Myocyte (in vitro differentiated cells): ENCODE measurements around the gene CATSPER1. TPM values are rescaled to one million over a fixed set of nuclear protein-coding genes. Genes with fewer than 3 reads are reported as not detected.
A peak's percentile ranks its signal among the peaks of the same experiment; 100 is the strongest.
"Not testable (repeated sequence)": the region's sequence is repeated elsewhere in the genome, so short reads cannot be mapped to it uniquely, and the experiment has no call there.

Experiments used
- DNase-seq: peaks from one replicate; pipeline ENCODE4 v3.0.0-alpha.2; 2012; ENCODE audit warnings: low read depth
- total RNA-seq: library from RNA; depleted of rRNA; stranded (reverse); fragments of >200 nt; gene quantifications from 2 replicates; pipeline ENCODE4 v1.2.3, GENCODE V29; 2014

The CATSPER1 gene
- total RNA-seq, 1 donor from 2014 or later, result not detected

DNA sequence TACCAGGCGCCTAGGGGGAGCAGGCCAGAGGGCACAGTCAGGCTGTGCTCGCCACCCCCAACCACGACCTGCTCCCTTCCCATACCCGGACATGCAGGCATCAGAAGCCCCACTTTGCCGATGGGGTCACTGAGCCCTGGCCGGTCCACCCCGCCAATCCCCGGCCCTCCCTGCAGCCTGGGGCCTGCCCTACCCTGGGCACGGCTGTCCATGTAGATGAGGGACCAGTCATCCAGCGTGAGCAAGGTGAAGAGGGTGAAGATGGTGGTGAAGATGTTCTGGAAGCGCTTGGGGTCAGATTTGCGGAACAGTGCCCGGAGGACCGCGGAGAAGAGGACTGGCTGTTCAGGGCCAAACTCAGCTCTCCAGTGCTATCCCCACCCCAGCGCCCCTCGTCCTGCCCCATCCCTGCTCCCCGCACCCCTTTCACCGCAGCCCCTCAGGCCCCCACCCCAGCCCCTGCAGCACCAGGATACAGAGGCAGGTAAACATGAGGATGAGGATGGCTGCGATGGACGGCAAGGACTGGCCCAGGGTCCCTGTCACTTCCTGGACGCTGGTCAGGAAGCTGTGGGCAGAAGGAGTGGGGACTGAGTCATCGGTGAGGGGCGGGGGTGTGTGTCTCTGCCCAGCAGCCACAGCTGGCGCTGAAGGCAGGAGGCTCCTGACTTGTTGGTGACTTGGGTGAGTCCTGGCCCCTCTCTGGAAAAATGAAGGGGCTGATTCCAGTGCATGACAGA, 5.5 kb downstream of the CATSPER1 start:
- peak; percentile 89 for DNase-seq

DNA sequence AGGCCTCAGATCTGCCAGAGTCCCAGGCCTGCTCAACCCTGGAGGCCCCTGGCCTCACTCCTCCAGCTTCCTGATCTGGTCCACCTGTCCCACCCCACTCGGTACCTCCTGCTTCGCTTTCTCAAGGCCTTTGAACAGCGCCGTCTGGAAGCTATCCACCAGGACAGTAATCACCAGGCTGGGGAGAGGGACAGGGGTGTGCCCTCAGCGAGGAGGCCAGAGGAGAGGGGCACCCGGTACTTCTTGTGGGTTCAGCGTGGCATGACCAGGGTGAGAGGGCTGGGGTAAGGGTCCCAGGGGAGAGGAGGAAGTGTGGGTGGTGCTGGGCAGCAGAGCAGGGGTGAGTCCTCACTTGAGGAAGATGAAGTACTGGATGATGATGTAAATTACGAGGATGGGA, 6.1 kb downstream of the CATSPER1 start:
- no peak for DNase-seq

DNA sequence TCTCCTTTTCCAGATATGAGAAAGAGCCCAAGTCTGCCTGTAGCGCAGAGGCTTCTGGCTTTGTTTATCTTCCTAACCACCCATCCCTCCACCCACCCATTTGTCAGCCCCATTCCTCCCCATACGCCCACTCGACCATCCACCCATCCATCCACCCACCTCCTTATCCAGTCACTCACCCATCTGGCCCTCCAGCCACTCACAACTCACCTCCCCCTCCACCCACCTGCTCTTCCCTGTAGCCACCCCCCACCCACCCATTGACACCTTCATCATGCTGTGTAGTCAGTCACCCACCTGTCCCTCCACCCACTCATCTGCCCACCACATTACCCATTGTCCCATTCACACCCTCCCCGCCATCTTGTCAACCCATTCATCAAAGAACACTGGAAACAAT, 9.0 kb downstream of the CATSPER1 start:
- no peak for DNase-seq

DNA sequence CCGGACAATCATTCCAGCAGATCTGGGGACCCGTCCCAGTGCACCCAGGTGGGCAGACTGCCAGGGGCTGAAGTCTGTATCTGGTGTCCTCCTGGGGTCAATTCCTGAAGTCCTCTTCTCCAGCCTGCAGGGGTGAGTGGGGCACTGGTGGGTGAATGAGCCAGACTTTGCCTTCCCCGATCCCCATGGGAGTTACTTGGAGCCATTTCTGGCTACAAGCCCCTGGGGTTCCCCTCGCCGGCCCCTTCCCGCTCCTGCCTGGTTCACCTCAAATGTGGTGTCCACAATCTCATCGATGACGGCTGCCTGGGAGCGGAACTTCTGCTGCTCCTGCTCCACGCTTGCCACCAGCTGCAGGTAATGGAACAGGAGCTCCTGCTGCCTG, 9.5 kb downstream of the CATSPER1 start:
- DNase-seq, result no peak

DNA sequence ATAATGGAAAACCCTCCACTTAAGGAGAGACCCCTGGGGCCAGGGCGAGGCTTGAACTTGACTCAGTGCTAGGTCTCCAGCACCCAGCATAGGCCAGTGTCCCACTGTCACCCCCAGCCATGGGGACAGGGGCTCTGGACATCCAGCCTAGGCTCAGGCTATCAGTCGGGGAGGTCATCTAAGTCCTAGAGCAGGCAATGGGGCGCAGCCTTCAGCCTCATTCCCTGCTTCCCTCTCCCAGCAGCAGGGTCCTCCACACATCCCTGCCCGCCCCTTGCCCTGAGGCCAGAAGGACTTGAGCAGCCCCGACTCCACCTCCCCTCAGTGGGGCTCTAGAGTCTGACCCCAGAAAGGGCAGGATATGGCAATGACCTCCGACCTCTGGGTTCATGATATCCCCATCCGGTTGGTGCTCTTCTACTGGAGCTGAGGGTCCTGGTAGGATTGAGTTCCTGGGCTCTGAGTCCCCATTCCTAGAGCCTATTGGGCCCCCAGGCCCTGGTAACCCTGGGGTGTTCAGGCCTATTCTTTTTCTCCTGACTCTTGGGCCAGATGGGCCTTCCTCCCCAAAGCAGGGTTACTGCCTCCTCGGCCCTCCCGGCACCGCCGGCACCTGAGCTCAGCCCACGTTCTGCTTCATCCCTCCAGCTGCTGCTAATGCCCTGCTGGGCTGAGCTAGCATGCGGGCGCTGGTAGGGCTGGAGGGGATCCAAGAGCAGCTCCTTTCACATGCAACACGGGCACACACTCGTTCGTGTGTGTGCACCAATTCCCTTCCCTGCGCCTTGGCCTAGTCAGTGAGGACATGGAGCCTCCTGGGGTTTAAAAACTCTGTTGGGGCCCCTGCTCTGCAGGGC, 10.1 kb downstream of the CATSPER1 start:
- DNase-seq, result peak; percentile 82

DNA sequence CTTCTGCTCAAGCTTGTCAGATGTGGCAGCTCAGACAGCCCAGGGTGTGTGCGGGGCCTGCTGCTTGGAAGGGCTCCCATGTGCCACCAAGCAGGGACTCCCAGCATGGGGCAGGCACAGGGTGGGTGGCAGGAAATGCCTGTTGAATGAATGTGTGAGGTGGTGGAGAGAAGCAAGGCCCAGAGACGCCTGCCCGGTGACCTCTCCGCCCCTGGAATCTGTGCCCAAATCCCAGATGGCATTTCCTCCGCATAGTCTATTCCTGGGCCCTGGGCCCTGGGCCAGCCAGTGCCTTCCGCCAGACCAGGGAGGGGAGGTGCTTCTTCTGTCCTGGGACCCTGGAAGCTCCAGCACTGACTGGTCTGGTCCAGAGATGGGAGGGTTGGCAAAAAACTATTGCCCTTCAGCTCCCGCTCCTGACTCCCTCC, 10.8 kb downstream of the CATSPER1 start:
- DNase-seq, result peak; percentile 96

DNA sequence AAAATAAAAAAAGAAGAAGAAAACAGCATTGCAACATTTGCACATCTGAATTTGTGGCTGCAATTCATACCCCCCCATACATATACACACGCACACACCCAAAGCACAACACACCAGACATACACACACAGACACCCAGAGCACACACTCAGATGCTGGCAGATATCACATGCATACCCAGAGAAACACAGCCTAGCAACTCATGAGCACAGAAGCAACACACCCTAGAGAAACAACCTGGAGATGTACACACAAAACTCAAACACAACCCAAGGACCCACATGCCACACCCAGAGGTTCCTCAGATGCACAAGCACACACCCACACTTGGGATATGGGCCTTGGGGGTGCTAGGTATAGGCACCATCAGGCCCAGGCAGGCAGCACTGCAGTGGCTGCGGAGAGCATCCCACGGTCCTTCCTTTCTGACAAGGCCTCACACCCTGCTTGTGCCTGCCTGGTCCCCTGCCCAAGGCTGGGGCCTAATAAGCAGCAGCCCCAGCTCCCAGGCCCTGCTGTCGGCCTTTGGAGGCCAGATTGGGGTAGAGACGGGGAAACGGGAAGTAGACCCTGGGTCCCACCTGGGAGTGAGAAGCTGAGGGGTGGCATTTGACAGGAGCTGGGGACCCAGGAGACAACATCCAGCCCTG, 11.3 kb downstream of the CATSPER1 start:
- DNase-seq, result no peak

DNA sequence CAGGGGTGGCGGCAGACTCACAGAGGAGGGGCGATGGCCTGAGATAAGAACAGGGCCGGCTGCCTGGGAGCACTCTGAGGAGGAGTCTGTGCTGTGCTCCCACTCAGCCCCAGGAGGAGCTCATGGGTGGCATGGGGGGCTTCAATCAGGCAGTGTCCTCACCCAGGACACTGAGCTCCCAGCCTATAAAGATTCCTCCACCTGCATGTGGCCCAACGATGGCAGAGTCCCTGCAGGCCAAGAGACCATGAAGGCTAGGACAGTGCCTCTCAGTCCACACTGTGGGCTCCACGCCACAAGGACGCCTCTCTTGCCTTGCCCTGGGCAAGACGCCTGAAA, 12.5 kb downstream of the CATSPER1 start:
- no peak for DNase-seq

DNA sequence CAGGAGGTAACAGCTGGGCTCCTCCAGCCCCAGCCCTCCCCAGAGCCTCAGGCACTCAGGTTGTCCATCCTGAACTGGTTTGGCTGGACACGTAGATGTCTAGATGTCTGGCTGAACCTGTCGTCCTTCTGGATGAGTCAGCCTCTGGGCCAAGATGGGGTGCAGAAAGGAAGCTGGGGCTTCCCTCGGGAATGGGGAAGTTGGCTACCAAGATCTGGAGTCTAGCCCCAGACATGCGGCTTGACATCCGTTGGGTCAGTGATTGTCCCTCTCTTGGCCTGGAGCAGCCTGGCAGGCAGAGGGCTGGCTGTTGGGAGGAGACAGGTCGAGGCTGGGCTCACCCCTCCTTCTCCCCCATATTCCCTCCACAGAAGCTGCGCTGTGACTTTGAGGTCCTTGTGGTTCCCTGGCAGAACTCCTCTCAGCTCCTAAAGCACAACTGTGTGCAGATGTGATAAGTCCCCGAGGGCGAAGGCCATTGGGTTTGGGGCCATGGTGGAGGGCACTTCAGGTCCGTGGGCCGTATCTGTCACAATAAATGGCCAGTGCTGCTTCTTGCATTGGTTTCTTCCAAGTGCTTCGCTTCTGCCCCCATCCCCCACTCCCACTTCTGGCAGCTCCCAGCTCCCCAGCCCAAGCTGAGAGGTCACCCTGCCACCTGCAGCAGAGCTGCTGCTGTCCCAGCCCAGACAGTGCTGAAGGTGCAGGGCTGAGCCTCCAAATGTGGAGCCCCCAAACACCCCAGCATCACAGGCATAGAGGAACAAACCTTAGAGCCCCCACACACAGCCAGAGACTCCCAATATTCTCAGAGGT, 13.1 kb downstream of the CATSPER1 start:
- DNase-seq, result no peak

DNA sequence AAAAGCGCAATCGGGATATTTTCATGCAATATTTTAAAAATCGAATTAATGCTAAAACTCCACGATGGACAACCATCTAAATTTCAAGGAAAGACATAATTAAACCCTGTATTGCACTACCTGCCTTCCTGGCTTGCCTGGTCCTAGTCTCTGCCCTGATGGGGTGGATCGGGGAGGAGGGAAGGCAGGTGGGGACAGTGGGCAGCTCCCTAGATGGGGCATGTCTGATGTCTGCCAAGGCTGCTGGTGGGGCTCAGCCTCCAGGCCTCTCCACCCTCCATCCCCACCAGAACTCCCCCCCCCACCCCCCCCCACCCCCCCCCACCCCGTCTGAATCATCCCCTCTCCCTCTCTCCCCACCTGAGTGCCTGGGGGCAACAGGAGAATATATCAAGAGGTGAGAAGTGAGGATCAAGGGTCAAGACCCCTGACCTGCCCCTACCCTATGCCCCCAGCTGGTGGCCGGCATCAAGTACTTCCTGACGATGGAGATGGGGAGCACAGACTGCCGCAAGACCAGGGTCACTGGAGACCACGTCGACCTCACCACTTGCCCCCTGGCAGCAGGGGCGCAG, 13.8 kb downstream of the CATSPER1 start:
- no peak for DNase-seq

DNA sequence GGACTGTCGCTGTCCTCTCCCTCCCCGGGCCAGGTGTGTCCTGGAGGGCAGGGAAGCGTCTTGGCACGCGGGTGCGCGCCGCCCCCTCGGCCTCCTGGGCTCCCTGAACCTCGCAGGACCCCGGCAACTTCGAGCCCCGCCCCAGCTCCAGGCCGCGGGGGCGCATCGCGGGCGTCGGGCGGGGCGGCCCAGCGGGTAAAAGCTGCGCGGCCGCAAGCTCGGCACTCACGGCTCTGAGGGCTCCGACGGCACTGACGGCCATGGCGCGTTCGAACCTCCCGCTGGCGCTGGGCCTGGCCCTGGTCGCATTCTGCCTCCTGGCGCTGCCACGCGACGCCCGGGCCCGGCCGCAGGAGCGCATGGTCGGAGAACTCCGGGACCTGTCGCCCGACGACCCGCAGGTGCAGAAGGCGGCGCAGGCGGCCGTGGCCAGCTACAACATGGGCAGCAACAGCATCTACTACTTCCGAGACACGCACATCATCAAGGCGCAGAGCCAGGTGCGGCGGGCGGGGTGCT, 14.4 kb downstream of the CATSPER1 start, which contains the start of gene CST6:
Gene CST6 (plus strand): TSS at position 224 of the 519 bp plus-strand sequence. CDS start 37 bp downstream, at position 261.
- no peak for DNase-seq

DNA sequence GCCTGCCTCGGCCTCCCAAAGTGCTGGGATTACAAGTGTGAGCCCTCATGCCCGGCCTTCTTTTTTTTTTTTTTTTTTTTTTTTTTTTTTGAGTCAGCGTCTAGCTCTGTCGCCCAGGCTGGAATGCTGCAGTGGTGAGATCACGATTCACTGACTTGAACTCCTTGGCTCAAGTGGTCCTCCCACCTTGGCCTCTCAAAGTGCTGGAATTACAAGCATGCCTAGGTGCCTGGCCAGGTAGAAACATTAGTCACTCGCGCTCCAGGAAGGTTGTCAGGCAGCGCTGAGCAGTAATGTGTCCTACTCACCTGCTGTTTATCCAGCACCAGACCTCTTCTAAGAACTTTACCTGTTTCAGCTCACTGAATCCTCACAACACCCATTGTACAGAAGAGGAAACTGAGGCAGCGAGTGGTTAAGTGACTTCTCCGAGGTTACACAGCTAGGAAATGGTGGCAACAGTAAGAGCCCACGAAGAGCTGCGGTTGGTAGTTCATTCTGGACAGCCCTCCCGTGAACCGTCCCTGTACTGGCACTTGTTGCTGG, 15.0 kb downstream of the CATSPER1 start:
- peak; percentile 37 for DNase-seq

DNA sequence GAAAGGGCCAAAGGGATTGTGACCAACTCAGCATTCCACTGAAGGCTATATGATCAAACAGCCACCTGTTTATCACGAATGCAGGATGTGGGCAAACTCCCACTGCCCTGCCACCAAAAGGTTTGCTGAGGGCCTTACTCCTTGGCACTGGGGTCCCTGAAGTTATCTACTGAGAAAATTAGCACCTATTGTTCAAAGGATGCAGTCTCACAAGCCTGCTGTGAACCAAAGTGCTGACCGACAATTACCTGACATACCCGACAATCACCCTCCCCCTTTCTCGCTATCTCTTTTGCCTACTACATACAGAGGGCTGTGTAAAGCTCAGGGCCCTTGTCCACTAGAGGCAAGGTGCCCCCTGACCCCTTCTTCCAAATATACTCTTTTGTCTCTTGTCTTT, 16.2 kb downstream of the CATSPER1 start:
- not testable (repeated sequence) for DNase-seq

DNA sequence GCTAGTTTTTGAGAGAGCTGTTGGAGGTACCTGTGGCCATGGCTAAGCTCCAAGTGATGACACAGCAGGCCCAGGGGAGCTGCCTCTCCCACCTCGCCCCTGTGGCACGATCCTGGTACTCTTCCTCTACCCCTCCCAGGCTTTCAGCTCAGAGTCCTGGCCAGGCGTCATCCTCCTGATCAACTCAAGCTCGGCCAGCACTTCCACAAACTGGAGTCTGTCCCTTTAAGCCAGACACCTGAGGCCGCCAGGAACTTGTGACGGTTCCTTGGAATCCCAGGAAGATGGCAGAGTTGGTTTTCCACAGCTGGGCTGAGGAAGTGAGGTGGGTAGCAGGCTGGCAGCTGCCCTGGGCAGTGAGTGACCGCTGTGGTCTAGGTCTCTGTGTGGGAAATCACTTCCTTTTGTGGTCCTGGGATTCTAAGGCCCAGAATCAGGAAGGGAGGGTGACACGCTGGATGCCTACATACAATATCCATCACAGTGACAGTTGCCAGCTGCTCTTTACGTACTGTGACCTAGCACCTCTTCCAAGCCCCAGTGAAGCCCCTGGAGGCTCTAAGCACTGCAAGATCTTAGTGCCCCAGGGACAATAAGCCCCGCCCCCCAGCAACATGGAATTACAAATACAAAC, 17.7 kb downstream of the CATSPER1 start:
- peak; percentile 90 for DNase-seq

DNA sequence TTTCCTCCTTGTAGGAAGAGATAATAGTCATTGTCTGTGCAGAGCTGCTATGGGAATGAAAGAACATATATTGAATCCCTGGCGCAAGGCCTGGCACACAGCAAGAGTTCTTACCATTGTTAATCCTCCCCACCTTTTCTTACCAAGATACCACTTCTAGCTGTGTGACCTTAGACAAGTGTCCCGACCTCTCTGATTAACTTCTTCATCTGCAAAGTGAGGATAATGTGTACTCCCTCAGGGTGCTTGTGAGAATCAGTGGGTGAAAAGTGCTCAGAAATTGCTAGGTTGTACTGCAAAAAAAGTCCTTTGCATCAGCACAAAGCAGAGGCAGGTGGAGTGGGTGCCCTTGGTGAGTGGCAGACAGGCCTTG, 18.2 kb downstream of the CATSPER1 start:
- DNase-seq, result no peak

DNA sequence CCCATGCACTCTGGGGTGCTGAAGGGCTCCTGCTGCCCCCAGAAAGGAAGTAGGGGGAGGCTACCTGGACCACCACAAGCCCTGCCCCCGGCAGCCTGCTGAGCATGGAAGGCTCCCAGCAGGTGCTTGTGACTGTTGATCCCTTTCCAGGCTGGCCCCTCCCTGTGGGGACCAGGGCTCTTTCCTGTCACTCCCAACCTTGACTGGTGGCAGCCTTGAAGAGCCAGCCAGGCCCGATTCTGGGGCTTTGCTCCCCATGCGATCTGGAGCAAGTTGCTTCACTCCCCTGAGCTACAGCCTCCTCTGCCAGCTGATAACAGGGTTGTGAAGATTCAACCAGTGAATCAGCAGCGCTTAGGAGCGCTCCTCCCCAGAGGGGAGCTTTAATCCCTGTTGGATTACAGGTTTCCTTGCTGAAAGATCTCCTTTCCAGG, 19.1 kb downstream of the CATSPER1 start:
- DNase-seq, result peak; percentile 56

DNA sequence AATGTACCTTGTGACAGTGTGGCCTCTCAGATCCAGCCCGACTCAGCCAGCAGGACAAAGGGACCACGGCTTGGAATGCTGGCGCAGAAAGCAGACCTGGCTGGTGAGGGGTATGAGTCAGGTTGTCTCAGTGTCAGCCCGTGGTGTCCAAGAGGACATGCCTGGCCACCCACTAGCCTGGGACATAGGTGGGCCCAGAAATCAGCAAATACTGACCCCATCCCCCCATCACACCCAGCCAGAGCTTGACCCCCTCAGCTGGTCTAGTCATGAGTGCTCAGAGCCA, 19.4 kb downstream of the CATSPER1 start:
- DNase-seq, result peak; percentile 57

DNA sequence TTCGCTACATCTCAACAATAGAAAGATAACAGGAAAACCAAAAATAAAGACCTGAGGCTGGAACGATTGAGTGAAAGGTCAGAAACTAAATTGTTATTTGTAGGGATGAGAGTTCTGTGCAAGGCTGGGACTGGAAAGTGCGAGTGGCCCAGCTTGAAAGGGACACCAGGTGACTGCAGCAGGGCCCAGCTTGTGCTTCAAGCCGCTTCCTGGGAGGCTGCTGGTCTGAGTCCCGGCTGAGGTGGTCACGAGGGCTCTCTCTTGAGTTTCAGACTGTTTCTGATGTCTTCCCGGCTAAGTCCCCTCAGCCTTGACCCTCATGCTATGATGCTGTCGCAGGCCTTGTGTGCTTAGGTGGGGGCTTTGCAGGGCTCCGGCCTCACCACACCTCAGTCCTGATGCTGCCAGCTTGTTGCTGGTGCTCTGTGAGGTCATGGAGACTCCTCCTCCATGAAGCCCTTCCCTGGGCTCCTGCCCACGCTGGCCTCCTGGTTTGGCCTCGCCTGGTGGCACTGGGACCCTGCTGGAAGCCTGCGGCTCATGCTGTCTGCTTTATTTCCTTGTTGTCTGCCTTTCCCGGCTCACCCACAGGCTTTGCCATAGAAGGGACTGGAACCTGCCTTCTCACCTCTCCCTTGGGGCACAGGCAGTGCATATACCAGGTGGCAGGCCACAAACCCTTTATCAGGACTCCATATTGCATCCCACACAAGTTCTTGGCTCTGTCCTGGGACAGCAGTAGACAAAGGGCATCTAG, 20.0 kb downstream of the CATSPER1 start:
- DNase-seq, result no peak

DNA sequence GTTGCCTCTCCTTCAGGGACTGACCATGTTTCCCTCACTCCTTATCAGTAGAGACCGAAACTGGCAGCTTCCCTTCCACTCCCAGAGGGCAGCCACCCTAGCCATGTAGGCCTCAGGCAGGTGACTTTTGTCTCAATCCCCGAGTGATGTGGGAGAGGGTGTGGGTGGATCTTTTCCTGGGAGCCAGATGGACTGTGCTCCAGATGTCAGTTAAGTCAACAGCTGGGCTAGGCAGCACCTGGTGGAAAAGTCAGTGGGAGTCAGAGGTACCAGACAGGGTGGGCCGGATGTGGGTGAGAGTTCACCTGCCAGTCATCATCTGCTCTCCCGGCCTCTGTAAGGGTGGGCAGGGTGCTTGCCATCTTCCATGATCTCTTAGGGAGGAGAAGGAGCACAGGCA, 22.1 kb downstream of the CATSPER1 start:
- no peak for DNase-seq
